HFFc6 (cell line): ENCODE results near the gene EEF1AKMT3. TPM values are rescaled to one million over a fixed set of nuclear protein-coding genes. Genes with fewer than 3 reads are reported as not detected.
"Not testable (repeated sequence)": the region's sequence is repeated elsewhere in the genome, so short reads cannot be mapped to it uniquely, and the experiment has no call there.

Source experiments
- DNase-seq: peaks from one replicate; pipeline ENCODE4 v3.0.0-alpha.2; 2018
- H3K27ac Mint-ChIP-seq: 2 replicates; pipeline ENCODE4 v1.8.0; 2020; ENCODE audit warnings: mild to moderate bottlenecking, mixed read lengths
- H3K27me3 Mint-ChIP-seq: 2 replicates; pipeline ENCODE4 v1.8.0; 2021; ENCODE audit warnings: mild to moderate bottlenecking, moderate library complexity, mixed read lengths; ENCODE audit not compliant: insufficient read depth
- H3K36me3 Mint-ChIP-seq: 2 replicates; pipeline ENCODE4 v1.8.0; 2021; ENCODE audit warnings: low read depth, mixed read lengths
- H3K4me1 Mint-ChIP-seq: 2 replicates; pipeline ENCODE4 v1.8.0; 2020; ENCODE audit warnings: low read depth, mixed read lengths
- H3K4me3 Mint-ChIP-seq: 2 replicates; pipeline ENCODE4 v1.8.0; 2020; ENCODE audit warnings: mild to moderate bottlenecking, moderate library complexity, mixed read lengths
- H3K9me3 Mint-ChIP-seq: 2 replicates; pipeline ENCODE4 v1.8.0; 2020; ENCODE audit warnings: mild to moderate bottlenecking, mixed read lengths
- total RNA-seq, 6 experiments: library from RNA; stranded (reverse); fragmentation: NEBNext Ultra II Directional; extraction: Animal tissue kit (Norgen Biotek cat#: 25700); gene quantifications; 2 replicates in 1 of 6; 3 replicates in 5 of 6; pipeline ENCODE4 v1.2.3, GENCODE V29; 2021
- TF ChIP-seq, protein P1 (sequence below): fragments of 200-600 bp; sonication (generic); IDR thresholded peaks from 2 replicates; pipeline ENCODE4 v1.5.0; 2021; ENCODE audit warnings: antibody characterized with exemption, mild to moderate bottlenecking

The EEF1AKMT3 gene
- total RNA-seq, 6 experiments from 2014 or later: 6.3 to 9.0 (median 7.8) TPM

DNA sequence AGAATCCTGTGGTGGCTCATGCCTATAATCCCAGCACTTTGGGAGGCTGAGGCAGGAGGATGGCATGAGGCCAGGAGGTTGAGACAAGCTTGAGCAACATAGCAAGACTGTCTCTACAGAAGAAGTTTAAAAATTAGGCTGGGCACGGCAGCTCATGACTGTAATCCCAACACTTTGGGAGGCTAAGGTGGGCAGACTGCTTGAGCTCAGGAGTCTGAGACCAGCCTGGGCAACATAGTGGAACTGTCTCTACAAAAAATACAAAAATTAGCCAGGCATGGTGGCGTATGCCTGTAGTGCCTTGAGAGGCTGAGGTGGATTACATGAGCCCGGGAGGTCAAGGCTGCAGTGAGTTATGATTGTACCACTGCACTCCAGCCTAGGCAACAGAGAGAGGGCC is 4.5 kb upstream of the EEF1AKMT3 start:
- no peak overlapping the region for H3K27ac Mint-ChIP-seq
- no peaks in the 10 kb centered on the region for H3K9me3 Mint-ChIP-seq
- no peak for DNase-seq
- peaks cover 4% of the 10 kb centered on the region for H3K27me3 Mint-ChIP-seq
- TF ChIP-seq, protein P1, sequence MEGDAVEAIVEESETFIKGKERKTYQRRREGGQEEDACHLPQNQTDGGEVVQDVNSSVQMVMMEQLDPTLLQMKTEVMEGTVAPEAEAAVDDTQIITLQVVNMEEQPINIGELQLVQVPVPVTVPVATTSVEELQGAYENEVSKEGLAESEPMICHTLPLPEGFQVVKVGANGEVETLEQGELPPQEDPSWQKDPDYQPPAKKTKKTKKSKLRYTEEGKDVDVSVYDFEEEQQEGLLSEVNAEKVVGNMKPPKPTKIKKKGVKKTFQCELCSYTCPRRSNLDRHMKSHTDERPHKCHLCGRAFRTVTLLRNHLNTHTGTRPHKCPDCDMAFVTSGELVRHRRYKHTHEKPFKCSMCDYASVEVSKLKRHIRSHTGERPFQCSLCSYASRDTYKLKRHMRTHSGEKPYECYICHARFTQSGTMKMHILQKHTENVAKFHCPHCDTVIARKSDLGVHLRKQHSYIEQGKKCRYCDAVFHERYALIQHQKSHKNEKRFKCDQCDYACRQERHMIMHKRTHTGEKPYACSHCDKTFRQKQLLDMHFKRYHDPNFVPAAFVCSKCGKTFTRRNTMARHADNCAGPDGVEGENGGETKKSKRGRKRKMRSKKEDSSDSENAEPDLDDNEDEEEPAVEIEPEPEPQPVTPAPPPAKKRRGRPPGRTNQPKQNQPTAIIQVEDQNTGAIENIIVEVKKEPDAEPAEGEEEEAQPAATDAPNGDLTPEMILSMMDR: no peak
- H3K4me1 Mint-ChIP-seq: peaks cover 48% of the 10 kb centered on the region
- H3K36me3 Mint-ChIP-seq: peaks cover 22% of the 10 kb centered on the region
- H3K4me3 Mint-ChIP-seq: no peak overlapping the region

DNA sequence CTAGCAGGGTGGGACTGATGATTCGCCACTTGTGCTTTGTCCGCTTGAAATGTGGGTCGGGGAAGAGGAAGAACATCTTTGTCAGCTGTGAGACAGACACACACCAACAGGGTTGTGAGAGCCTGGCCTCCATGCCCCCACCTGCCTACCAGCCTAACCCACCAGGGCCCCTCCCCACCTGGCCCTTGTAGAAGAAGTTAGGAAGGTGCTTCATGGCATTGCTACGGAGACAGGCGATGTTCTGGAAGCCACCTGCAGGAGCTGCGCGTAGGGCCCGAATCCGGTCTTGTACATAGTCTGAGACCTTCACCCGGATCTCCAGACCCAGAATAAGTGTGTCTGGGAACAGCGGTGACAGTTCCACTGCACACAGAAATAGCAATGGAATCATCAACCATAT is 2.8 kb upstream of the EEF1AKMT3 start:
- DNase-seq: no peak
- no peaks in the 10 kb centered on the region for H3K9me3 Mint-ChIP-seq
- no peak overlapping the region for H3K27ac Mint-ChIP-seq
- H3K4me1 Mint-ChIP-seq: peaks cover 53% of the 10 kb centered on the region
- TF ChIP-seq, protein P1: no peak
- peaks cover 4% of the 10 kb centered on the region for H3K27me3 Mint-ChIP-seq
- no peak overlapping the region; the same call in 1 of the 2 replicates for H3K4me3 Mint-ChIP-seq
- peaks cover 25% of the 10 kb centered on the region for H3K36me3 Mint-ChIP-seq

DNA sequence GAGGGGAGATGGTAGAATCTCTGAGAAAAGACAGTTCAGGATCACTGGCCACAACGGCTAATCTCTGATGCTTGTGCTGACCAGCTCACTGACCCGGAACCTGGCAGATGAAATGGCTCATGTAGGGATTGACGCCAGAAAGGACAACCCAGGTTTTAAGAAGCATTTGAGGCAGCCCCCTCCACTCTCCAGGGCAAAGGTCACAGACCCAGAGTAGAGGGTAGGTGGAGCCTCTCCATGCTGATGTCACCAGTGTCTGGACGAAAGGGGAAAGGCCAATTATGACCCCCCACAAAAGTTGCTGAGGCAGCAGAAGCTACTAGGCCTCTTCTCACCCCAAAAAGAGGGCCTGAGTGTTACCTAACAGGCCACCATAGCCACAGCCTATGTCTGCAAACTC is 1.7 kb upstream of the EEF1AKMT3 start:
- DNase-seq: no peak
- Mint-ChIP-seq H3K4me3 (peak overlapping the region; percentile 99), H3K9me3 (no peaks in the 10 kb centered on the region), H3K27ac (peak overlapping the region; percentile 100; the same call in 1 of the 2 replicates), H3K4me1 (peaks cover 49% of the 10 kb centered on the region), H3K36me3 (peaks cover 29% of the 10 kb centered on the region), H3K27me3 (peaks cover 4% of the 10 kb centered on the region)
- TF ChIP-seq, protein P1: no peak

DNA sequence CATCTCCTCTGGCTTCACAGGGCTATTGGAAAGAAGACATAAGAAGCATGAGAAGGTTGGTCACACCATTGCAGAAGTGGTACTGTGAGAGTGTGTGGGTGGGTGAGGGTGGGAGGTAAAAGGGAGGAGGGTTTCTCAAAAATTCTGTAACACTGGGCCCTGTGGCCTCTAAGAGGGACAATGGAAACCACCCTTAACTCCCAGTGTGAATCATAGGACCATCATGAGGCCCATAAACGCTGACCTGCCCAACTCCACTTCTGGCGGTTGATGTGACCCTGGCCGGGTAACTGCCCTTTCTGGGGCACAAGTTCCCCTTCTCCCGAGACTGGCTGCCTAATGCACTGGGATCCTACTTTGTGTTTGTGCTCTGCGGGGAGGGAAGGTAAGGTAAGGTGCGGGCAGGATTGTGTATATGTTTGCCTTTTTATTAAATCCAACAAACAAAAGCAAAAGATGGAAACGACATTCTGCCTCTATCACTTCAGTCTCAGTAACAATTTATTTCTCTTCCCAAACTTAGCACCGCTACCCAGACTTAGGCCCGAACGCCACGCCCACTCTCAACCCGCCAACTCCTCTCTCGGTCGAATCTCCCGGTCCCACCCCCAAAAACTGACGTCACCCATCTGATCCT is 1.1 kb upstream of the EEF1AKMT3 start:
- peak overlapping the region; percentile 99 for H3K4me3 Mint-ChIP-seq
- H3K27ac Mint-ChIP-seq: peak overlapping the region; percentile 100
- H3K36me3 Mint-ChIP-seq: peaks cover 35% of the 10 kb centered on the region
- peaks cover 45% of the 10 kb centered on the region for H3K4me1 Mint-ChIP-seq
- H3K27me3 Mint-ChIP-seq: peaks cover 2% of the 10 kb centered on the region
- DNase-seq: peak; percentile 80
- TF ChIP-seq, protein P1: no peak
- no peaks in the 10 kb centered on the region for H3K9me3 Mint-ChIP-seq

DNA sequence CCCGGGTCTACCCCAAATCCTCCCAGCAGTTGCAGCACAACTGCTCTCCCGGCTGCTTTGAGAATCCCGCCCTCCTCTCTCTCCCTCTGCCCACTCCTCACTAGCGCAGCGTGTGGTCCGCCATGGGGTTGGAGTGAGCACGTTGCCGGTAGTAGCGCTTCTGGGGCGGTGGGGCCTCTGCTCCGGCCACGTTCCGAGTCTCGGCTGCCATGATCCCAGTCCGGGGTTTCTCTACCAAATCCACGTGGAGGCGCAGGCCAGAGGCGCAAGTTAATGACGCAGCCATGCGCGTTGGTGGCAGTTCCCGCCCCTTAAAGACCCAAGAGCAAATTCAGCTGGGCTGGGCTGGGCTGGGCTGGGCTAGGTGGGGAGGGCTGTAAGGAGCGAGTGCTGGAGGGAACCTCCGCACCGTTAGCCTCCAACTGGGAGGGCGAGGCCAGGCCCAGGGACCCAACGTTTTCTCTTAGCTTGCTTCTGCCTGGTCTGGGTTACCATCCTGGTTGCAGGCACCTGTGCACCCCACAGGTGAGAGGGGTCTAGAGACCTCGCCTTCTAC is 463 bp upstream of the EEF1AKMT3 start, which contains the start of gene METTL1:
TSS of gene METTL1 (minus strand) at position 233 of the 556 bp plus-strand sequence. CDS start at position 211, 22 bp downstream.
- Mint-ChIP-seq H3K27me3 (peaks cover 2% of the 10 kb centered on the region), H3K27ac (peak within 1 kb of the TSS; percentile 100), H3K4me3 (peak within 1 kb of the TSS; percentile 99), H3K4me1 (peaks cover 39% of the 10 kb centered on the region), H3K36me3 (peaks cover 35% of the 10 kb centered on the region), H3K9me3 (no peaks in the 10 kb centered on the region)
- DNase-seq: peak; percentile 94
- TF ChIP-seq, protein P1: no peak

DNA sequence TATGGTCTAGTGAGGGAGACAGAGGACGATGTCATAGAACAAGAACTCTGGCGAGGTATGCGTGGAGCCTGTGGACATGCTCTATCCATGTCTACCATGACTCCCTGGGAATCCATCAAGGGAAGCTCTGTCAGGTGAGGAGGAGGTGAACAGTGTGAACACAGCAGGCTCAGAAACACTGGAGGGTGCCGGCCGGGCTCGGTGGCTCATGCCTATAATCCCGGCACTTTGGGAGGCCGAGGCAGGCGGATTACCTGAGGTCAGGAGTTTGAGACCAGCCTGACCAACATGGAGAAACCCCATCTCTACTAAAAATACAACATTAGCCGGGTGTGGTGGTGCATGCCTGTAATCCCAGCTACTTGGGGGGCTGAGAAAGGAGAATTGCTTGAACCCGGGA is 2.2 kb downstream of the EEF1AKMT3 start:
- H3K27ac Mint-ChIP-seq, H3K4me3 Mint-ChIP-seq, H3K9me3 Mint-ChIP-seq, H3K27me3 Mint-ChIP-seq, DNase-seq: not testable (repeated sequence)
- H3K36me3 Mint-ChIP-seq: peaks cover 31% of the 10 kb centered on the region
- H3K4me1 Mint-ChIP-seq: peaks cover 40% of the 10 kb centered on the region
